HepG2 (cell line): ENCODE measurements around the gene ACER3. TPM values are rescaled to one million over a fixed set of nuclear protein-coding genes. Genes with fewer than 3 reads are reported as not detected.

Experiments
- FOXK2 ChIP-seq: fragments of 450-650 bp; IDR thresholded peaks from 2 replicates; pipeline ENCODE4 v1.6.1; 2016
- GTF2F1 ChIP-seq: fragments of 150-350 bp; IDR thresholded peaks from 2 replicates; pipeline ENCODE4 v1.6.1; 2014; ENCODE audit warnings: low read length
- HMG20B ChIP-seq: conservative IDR thresholded peaks from 2 replicates; pipeline ENCODE4 v1.6.1; 2016; ENCODE audit warnings: missing genetic modification reagents, missing compliant biosample characterization
- HNRNPLL ChIP-seq: fragments of 200-400 bp; formaldehyde crosslinking; IDR thresholded peaks from 2 replicates; pipeline ENCODE4 v1.6.1; 2017; ENCODE audit warnings: mild to moderate bottlenecking, low read depth, low read length; ENCODE audit not compliant: poor library complexity, severe bottlenecking
- MED1 ChIP-seq: sonication (generic); formaldehyde crosslinking; IDR thresholded peaks from 2 replicates; pipeline ENCODE4 v1.4.0; 2020; ENCODE audit warnings: missing genetic modification reagents
- MTA1 ChIP-seq: sonication (generic); formaldehyde crosslinking; IDR thresholded peaks from 2 replicates; pipeline ENCODE4 v1.4.0; 2020; ENCODE audit warnings: missing genetic modification reagents, mild to moderate bottlenecking, borderline replicate concordance
- SKI ChIP-seq: fragments of 450-650 bp; IDR thresholded peaks from one replicate; pipeline ENCODE4 v1.6.1; 2018; ENCODE audit warnings: mild to moderate bottlenecking; ENCODE audit not compliant: partially characterized antibody
- TEAD2 ChIP-seq: sonication (generic); formaldehyde crosslinking; IDR thresholded peaks from 2 replicates; pipeline ENCODE4 v1.9.0; 2021; ENCODE audit warnings: missing genetic modification reagents
- USF2 ChIP-seq, 2 experiments: sonication (generic) in 1 of 2; formaldehyde crosslinking in 1 of 2; IDR thresholded peaks; 2 replicates each; pipeline versions ENCODE4 v1.5.1 to v1.6.1; 2011 to 2020; ENCODE audit warnings: borderline replicate concordance in 1 of 2, low read depth in 1 of 2, low read length in 1 of 2, mild to moderate bottlenecking in 1 of 2, missing genetic modification reagents in 1 of 2, moderate library complexity in 1 of 2
- ZBTB3 ChIP-seq: sonication (generic); formaldehyde crosslinking; IDR thresholded peaks from 2 replicates; pipeline ENCODE4 v1.4.0; 2020; ENCODE audit warnings: low read depth, mild to moderate bottlenecking, moderate library complexity, missing genetic modification reagents, borderline replicate concordance
- ZBTB7B ChIP-seq: sonication (generic); formaldehyde crosslinking; IDR thresholded peaks from 2 replicates; pipeline ENCODE4 v1.4.0; 2020; ENCODE audit warnings: missing genetic modification reagents
- ZFAT ChIP-seq: sonication (generic); formaldehyde crosslinking; conservative IDR thresholded peaks from 2 replicates; pipeline ENCODE4 v1.8.1; 2023; ENCODE audit warnings: missing genetic modification reagents, inconsistent platforms
- ZNF326 ChIP-seq: sonication (generic); formaldehyde crosslinking; IDR thresholded peaks from 2 replicates; pipeline ENCODE4 v1.4.0; 2020; ENCODE audit warnings: missing genetic modification reagents, borderline replicate concordance
- ZNF710 ChIP-seq: sonication (generic); formaldehyde crosslinking; IDR thresholded peaks from 2 replicates; pipeline ENCODE4 v1.5.0; 2020; ENCODE audit warnings: mild to moderate bottlenecking, missing genetic modification reagents, borderline replicate concordance
- ZNF713 ChIP-seq: sonication (generic); formaldehyde crosslinking; IDR thresholded peaks from 2 replicates; pipeline ENCODE4 v1.4.0; 2020; ENCODE audit warnings: mild to moderate bottlenecking, missing genetic modification reagents
- ZNF816 ChIP-seq: sonication (generic); formaldehyde crosslinking; IDR thresholded peaks from 2 replicates; pipeline ENCODE4 v1.8.0; 2022; ENCODE audit warnings: missing genetic modification reagents, mild to moderate bottlenecking, borderline replicate concordance
- polyA plus RNA-seq, 8 experiments: library from polyadenylated mRNA; depleted of rRNA in 3 of 8; stranded (reverse) in 7 of 8; unstranded in 1 of 8; fragments of >200 nt; fragmentation: Illumina TruSeq in 4 of 8; extraction: Trizol in 4 of 8; gene quantifications; 2 replicates each; pipeline versions ENCODE4 v1.2.1 to v1.2.3, GENCODE V29; 2011 to 2016; ENCODE audit warnings: low read depth in 4 of 8, missing spikeins in 1 of 8, mixed read lengths in 1 of 8; ENCODE audit not compliant: insufficient read depth in 1 of 8
- total RNA-seq, 5 experiments: library from RNA; depleted of rRNA; stranded (reverse); fragments of >200 nt; fragmentation: Illumina TruSeq; extraction: Trizol; gene quantifications; 2 replicates each; pipeline ENCODE4 v1.2.3, GENCODE V29; 2016; ENCODE audit warnings: low read depth in 1 of 5
- TF ChIP-seq, protein P1 (sequence below): sonication (generic); formaldehyde crosslinking; IDR thresholded peaks from 2 replicates; pipeline ENCODE4 v1.9.0; 2021; ENCODE audit warnings: missing genetic modification reagents, borderline replicate concordance
- TF ChIP-seq, protein P2 (sequence below): sonication (generic); formaldehyde crosslinking; IDR thresholded peaks from 2 replicates; pipeline ENCODE4 v1.4.0; 2020; ENCODE audit warnings: missing genetic modification reagents, borderline replicate concordance
- TF ChIP-seq, protein P3 (sequence below): sonication (generic); formaldehyde crosslinking; IDR thresholded peaks from 2 replicates; pipeline ENCODE4 v1.5.1; 2020; ENCODE audit warnings: mild to moderate bottlenecking, missing genetic modification reagents, borderline replicate concordance

The ACER3 gene
- total and polyA plus RNA-seq, 2 of the 13 experiments (the other 11 are each of a cell fraction or from before 2014, with no cell fraction given), result 6.0 to 9.8 TPM

- TF ChIP-seq, protein P1, sequence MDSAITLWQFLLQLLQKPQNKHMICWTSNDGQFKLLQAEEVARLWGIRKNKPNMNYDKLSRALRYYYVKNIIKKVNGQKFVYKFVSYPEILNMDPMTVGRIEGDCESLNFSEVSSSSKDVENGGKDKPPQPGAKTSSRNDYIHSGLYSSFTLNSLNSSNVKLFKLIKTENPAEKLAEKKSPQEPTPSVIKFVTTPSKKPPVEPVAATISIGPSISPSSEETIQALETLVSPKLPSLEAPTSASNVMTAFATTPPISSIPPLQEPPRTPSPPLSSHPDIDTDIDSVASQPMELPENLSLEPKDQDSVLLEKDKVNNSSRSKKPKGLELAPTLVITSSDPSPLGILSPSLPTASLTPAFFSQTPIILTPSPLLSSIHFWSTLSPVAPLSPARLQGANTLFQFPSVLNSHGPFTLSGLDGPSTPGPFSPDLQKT (CRISPR knock-in tag), result no peak
- TF ChIP-seq MTA1 (CRISPR knock-in tag), result no peak
- peak; percentile 86 for TF ChIP-seq ZBTB7B
- peak; percentile 46; the same call in 1 of the 2 replicates for TF ChIP-seq ZNF710 (CRISPR knock-in tag)
- TF ChIP-seq, protein P2, sequence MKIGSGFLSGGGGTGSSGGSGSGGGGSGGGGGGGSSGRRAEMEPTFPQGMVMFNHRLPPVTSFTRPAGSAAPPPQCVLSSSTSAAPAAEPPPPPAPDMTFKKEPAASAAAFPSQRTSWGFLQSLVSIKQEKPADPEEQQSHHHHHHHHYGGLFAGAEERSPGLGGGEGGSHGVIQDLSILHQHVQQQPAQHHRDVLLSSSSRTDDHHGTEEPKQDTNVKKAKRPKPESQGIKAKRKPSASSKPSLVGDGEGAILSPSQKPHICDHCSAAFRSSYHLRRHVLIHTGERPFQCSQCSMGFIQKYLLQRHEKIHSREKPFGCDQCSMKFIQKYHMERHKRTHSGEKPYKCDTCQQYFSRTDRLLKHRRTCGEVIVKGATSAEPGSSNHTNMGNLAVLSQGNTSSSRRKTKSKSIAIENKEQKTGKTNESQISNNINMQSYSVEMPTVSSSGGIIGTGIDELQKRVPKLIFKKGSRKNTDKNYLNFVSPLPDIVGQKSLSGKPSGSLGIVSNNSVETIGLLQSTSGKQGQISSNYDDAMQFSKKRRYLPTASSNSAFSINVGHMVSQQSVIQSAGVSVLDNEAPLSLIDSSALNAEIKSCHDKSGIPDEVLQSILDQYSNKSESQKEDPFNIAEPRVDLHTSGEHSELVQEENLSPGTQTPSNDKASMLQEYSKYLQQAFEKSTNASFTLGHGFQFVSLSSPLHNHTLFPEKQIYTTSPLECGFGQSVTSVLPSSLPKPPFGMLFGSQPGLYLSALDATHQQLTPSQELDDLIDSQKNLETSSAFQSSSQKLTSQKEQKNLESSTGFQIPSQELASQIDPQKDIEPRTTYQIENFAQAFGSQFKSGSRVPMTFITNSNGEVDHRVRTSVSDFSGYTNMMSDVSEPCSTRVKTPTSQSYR (CRISPR knock-in tag), result peak; percentile 57; the same call in 1 of the 2 replicates
- no peak for TF ChIP-seq FOXK2
- no peak for TF ChIP-seq TEAD2 (CRISPR knock-in tag)
- no peak for TF ChIP-seq USF2 (IDR thresholded peaks at IDR 0.05; ENCODE audit: low read depth, low read length)
- TF ChIP-seq USF2 (CRISPR knock-in tag; IDR thresholded peaks at IDR 0.05; ENCODE audit: borderline replicate concordance), result no peak
- TF ChIP-seq GTF2F1, result no peak
- peak; percentile 88 for TF ChIP-seq SKI
- no peak for TF ChIP-seq ZFAT
- no peak for TF ChIP-seq ZBTB3 (CRISPR knock-in tag)
- peak; percentile 73 for TF ChIP-seq MED1
- TF ChIP-seq, protein P3, sequence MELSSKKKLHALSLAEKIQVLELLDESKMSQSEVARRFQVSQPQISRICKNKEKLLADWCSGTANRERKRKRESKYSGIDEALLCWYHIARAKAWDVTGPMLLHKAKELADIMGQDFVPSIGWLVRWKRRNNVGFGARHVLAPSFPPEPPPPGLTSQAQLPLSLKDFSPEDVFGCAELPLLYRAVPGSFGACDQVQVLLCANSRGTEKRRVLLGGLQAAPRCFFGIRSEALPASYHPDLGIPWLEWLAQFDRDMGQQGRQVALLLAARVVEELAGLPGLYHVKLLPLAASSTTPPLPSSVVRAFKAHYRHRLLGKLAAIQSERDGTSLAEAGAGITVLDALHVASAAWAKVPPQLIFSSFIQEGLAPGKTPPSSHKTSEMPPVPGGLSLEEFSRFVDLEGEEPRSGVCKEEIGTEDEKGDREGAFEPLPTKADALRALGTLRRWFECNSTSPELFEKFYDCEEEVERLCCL (CRISPR knock-in tag), result no peak
- no peak for TF ChIP-seq HNRNPLL
- no peak for TF ChIP-seq ZNF713
- no peak for TF ChIP-seq ZNF816 (CRISPR knock-in tag)
- TF ChIP-seq ZNF326 (CRISPR knock-in tag), result no peak
- TF ChIP-seq HMG20B (CRISPR knock-in tag), result peak; percentile 89
These were observed 102.1 kb downstream of the ACER3 start (continued) for GRCh38 chr11:76962583-76963416.
